A673 (cell line): ENCODE measurements around the gene RHOV.

Source experiments
- CTCF ChIP-seq: fragments of 300-800, 200-600 bp; sonication (generic); conservative IDR thresholded peaks from 2 replicates; pipeline ENCODE4 v1.5.1; 2017; ENCODE audit warnings: low read depth, mild to moderate bottlenecking, antibody characterized with exemption, low read length, moderate library complexity, mixed read lengths
- EZH2 ChIP-seq: fragments of 200-600 bp; sonication (generic); IDR thresholded peaks from 2 replicates; pipeline ENCODE4 v1.6.1; 2017; ENCODE audit warnings: borderline replicate concordance, low read depth, mild to moderate bottlenecking, mixed read lengths, antibody characterized with exemption, low read length; ENCODE audit not compliant: poor library complexity, severe bottlenecking

- TF ChIP-seq CTCF = no peak
- TF ChIP-seq EZH2 = no peak
Observed at GRCh38 chr15:40877694-40878093, 3.7 kb upstream of the RHOV start.
